NK-92 treated with Interleukin-12 subunit alpha and Interleukin-12 subunit beta, amount 100 ng/mL, for 24 hours (cell line): ENCODE results near the gene FOSL2.

ENCODE experiments used
- DNase-seq: peaks from one replicate; lab custom pipeline; 2025; lab: John Stamatoyannopoulos, UW

The FOSL2 gene

DNA sequence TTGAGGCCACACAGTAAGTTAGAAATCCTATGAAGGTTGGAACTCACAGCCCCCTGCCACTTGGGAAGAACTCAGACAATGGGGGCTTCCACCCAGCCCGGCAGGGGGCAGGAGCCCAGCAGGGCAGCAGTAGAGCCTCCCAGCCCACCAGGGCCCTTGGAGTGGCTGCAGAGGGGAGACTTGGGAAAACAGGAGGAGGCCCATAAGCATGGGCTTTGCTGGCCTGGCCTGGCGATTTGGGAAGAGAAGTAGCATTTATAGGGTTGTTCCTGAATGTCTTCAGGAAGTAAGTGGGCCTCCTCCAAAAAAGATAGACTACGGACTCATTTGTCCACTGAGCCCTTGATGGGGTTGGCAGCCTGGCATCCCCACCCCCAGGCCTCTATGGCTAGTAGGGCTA is 17.4 kb upstream of the FOSL2 start:
- DNase-seq = no peak

DNA sequence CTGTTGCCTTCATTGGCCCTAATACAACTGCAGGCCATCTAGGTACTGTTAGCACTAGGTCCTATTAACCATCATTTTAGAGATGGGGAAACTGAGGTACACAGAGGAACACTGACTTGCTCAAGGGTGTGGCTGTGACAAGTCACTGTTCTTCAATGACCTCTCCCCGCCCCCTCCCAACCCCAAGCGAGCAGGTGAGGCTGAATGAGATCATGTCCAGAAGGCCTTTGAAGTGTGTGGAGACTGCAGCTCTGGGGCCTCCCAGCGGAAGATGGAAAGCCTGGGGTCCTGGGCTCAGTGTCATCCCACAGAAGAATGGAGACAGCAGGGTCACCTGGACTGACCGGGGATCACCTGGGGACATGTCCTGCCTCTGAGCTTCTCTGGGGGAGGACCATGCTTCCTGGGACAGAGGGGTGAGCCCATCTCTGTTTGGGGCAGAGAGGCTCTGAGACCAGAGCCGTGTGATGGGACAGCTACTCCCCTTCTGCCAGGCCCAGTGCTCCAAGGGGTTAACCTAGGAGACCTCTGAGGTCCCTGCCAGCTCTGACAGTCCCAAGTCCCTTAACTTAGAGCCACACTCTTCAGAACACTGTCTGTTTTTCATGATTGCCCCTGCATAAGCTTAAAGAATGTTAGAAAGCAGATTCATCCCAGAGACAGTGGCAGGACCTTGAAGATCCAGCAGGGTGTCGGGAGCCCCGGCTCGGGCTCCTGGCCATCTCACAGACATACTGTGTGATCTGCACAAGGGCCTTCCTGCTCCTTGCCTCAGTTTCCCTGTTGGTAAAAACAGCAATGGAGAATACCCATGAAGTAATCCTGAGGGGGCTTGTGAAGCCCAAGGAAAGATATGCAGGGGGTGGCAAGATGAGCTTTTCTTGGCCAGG is 16.7 kb upstream of the FOSL2 start:
- no peak for DNase-seq

DNA sequence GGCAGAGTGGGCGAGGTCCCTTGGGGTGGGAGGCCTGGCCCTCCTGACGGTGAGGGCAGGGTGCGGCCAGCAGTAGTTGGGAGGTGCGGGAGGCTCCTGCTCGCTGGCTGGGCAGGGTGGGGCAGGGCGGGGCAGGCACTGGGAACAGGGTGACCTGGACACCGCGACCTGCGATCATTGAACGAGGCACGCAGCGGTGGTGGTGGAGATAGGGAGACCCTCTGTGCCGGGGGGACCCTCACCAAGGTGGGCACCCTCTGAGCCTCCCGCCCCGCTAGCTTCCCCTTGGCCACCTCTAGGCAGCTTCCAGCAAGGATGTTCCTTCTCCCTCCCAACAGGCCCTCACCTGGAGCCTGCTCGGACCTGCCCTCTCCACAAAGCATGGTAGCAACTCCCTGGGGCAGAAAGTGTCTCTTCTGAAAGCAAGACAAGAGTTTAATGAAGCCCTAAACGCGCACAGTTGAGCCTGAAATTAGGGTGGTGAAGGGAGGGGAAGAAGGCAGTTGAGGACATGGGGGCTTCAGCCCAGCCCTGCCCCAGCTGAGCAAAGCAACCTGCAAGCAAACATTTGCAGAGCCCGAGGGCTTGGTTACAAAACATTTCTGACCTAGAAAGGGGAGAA is 15.4 kb upstream of the FOSL2 start:
- DNase-seq = no peak

DNA sequence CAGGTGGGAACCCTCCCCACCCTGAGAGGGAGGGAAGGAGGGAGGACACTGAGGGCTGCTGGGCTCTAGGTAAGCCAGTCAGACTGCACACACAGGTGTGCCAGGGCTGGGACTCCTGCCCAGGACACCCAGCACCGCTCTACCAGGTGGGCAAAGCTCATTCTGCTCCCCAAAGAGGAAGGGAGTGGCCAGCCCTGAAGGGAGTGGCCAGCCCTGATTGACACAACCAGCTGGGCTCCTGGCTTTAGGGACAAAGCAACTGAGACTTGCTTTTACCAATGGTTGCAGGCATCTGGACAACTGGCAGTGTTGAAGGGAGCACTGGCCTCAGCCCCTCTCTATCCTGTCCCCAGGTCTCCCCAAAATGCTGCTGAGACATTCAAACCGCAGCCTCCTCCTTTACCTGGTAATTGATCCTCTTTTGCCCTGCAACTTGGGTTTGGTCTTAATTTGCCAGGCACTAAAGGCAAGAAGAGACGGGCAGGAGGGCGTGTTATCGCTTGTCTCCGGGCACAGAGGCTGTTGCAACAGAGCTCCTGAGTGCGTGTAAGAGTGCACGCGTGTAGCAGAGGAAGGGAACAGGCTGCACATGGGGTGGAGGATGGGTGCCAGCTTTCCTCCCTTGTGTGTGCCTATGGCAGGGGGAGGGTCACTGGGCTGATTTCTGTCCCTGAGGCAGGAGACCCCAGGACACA is 14.5 kb upstream of the FOSL2 start:
- no peak for DNase-seq

DNA sequence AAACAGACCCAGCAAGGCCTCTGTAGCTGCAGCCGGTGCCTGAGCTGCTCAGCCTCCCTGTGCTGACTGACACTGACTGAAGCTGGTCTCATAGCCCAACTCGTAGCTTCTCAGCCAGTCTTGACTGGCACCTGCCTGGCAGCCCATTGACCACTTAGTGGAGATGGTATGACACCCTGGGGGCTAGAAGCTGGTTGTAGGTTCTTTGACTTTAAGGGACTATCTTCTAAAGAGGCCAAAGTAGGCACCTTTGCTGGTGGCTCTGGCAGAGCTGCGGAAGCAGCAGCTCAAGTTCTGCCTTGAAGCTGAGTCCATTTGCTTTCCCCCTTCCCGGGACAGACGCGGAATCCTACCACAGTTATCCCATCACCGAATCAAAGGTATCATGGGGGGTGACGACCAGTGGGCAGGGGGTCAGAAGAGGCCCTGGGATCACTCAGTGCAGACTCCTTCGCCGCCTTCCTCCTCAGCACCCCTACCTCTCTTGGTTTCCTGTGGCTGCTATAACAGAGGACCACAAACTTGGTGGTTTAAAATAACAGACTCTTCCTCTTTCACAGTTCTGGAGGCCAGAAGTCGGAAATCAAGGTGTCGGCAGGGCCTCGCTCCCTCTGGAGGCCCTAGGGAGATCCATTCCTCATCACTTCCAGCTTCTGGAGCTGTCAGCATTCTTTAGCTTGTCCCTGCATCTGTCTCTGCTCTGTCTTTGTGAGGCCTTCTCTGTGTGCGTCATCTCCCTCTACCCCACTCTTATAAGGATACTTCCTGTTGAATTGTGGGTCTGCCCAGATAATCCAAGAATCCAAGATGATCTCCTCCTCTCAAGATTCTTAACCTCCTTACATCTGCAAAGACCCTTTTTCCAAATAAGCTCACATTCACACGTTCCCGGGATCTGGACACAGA is 13.7 kb upstream of the FOSL2 start:
- DNase-seq = no peak

DNA sequence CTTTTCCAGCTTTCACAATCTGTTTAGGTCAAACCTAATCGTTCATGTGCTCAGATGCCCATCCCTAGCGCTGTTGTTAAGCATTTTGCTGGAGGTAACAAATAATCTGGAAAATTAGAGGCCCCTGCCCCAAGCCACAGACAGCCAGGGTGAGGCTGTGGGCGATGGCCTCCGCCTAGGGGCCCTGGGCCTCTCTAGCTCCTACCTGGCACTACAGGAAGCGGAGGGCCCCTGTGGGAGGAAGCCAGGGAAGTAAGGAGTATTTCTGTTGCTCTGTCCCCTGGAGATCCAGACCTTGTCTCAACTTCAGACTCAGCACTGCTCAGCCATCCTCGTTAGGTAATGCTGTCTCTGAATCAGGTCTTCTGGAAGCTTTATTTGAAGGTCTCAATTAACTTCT is 12.4 kb upstream of the FOSL2 start:
- no peak for DNase-seq

DNA sequence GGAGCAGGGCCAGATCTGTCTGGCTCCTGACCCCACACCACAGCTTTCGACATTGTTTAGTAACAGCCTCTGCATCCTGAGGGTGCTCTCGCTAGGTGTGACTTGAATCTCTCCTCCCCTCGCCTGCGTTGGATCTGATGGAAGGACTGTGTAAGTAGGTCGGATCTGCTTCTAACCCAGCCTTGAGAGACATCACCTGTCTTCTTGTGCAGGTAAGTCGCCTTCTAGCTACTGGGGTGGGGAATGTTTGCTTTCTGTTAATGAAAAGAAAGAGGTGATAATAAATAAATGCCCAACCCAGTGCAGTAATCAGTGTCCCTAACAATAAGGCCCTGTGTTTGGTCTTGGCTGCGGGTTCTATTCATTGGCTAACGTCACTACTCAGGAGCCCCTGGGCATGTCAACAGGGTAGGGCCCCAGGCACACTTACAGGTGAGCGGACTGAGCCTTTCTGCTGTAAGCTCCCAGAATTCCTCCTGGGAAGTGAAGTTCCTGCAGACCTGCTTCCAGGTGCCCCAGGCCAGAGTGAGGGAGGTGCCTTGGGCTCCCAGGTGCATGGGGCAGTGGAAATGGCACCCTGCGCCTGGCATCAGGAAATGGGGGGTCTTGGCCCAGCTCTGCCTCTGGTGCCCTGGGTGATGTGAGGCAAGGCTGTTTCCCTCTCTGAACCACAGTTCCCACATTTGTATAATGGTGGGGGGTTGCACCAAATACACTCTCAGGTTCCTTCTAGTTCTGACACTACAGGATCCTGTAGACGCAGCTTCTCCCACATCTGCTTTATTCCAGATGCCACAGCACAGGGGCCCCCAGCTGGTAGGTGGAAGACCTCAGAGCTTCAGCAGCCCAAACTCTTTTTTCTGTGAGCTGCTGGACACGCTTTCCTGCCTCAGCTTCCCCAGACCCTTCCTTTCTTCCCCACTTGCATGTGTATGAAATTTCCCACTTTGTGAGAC is 11.2 kb upstream of the FOSL2 start:
- DNase-seq = no peak

DNA sequence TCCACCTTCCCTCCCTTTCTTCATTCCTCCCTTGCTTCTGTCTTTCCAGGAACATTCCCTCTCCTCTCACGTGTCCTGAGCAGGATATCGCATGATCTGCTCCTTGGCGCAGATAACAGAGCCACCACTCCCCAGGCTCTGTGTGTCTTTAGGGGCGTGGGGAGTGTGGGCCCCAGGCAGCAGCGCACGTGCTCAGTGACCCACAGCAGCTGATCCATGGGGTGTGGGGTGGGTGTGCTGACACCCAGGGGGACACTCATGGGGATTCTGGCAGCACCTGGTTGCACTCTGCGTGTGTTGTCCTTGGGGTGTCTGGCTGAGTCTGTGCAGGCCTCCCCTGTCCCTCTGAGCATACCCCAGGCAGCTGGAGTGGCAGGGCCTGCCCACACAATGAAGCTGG is 9.9 kb upstream of the FOSL2 start:
- DNase-seq = no peak

DNA sequence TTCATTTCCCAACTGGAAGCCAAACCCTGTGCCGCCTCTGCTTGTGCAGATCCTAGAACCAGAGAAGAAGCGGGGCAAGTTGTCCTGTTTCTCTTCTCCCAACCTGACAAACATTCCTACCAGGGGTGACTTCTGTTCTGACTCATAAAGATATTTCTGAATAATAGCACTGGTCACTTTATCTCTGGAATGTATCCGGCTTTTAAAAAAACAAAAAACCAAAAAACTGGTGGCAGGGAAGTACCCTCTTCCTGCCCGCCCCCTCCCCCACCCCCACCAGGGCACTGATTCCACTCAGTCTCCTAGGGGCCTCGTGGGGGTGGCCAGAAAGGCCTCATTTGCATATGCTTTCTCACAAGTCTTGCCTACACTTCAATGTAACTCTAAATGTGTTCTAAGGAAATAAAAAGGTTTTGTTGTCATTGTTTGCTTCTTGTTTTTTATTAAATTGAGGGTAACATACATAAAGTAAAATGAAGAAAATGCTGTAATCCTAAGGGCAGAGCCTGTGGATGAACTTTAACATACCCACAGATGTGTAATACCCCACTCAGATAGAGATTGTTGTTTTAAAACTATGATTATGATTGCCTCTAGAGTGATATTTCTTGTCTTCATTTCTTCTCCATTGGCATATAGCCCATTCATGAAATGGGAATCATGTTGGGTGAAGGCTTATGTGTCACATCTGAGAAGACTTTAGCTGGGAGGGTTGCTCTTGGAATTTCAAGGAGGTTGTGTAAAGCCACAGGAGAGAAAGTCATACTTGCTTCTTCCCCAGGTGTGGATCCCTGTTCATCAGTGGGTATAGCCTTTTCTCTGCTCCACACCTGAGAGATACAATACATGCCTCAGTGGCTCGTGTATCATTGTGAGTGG is 5.3 kb upstream of the FOSL2 start:
- DNase-seq = no peak

DNA sequence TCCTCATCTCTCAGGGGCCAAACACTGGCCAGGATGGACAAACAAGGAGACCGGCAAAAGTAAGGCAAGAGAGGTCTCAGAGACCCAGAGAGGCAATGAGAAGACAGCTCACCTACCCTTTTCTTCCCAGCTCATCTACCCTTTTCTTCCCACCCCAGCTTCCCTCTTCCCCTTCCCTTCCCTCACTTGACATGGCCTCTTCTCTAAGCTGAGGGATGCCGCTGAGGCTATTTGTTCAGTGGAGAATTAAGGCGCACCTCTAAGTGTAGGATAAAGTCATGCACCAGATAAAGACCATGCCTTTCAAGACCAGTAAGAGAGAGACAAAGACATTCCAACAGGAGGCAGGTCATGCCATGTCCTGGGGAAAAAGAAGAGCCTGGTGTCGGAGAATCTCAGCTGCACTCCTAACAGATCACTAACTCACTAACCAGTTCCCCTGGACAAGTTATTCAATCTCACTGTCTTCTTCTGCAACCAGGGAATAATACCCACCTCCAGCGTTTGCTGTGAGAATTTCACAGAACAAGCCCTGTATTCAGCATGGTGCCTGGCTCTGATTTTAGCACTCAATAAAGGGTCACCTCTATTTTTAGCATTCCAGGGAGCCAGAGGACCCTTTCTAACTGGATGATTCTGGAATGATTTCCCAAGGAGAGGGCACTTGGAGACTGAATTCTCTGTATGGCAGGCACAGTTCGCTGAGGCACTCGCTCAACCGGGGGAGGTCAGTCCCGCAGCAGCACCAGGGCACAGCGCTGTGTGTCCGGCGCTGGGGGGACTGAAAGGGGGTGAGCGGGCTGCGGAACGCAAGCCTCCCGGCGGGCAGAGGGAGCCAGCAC is 3.0 kb upstream of the FOSL2 start:
- DNase-seq = no peak

DNA sequence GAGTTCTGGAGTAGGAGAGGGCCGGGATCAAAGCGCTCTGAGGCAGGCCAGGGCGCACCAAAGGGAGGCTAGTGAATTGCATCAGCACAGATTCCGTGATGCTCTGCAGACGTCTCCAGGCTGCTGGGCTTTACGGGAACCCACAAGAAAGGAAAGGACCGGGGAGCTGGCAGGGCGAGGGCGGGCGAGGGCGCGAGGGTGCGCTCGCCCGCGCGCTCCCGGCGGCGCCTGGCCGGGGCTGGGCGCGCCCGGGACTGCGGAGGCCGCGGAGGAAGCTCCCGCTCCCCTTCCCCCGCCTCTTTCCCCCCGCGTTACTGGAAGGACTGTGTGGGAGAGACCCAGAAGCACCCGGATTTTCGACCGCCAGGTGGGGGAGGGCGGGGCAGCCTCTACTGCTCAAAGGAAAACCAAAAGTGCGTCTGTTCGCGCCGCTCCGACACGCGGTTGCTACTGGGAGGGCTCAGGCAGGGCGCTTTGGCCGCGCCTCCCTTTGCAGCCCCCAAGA is 2.4 kb upstream of the FOSL2 start:
- DNase-seq = peak; percentile 82

DNA sequence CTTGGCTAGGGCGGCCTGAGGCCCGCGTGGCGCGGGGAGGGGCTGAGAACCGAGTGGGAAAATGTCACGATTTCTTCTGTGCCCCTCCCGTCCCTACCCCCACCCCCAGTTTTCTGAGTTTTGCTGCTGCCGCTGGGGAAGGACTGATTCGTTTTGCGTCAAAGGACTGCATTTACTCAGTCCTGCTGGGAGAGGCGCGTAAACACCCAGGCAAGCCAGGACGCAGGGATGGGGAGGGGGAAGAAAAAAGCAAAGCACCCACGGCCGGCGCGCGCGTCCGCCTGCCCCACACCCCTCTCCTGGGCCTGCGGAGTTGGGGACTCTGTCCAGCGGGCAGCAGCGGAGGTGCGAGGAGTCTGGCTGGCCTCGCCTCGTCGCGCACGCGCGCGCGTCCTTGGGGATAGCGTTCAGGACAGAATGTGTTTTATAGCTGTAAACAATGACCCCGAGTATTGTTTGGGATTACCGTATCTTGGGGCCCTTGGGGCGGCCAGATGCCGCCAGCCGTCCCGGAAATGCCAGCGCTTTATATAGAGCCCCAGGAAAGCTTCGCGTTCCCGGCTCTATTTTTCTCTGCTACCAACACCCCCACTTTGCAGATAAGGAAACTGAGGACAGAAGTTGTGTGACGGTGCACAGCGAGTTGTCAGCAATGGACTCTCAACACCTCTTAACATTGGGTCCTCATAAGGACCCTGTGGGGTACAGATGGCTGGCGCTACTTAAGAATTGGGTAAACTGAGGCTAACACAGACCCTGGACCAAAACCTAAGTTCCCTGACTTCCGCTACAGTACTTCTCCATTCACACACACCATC is 1.7 kb upstream of the FOSL2 start:
- DNase-seq = peak; percentile 54

DNA sequence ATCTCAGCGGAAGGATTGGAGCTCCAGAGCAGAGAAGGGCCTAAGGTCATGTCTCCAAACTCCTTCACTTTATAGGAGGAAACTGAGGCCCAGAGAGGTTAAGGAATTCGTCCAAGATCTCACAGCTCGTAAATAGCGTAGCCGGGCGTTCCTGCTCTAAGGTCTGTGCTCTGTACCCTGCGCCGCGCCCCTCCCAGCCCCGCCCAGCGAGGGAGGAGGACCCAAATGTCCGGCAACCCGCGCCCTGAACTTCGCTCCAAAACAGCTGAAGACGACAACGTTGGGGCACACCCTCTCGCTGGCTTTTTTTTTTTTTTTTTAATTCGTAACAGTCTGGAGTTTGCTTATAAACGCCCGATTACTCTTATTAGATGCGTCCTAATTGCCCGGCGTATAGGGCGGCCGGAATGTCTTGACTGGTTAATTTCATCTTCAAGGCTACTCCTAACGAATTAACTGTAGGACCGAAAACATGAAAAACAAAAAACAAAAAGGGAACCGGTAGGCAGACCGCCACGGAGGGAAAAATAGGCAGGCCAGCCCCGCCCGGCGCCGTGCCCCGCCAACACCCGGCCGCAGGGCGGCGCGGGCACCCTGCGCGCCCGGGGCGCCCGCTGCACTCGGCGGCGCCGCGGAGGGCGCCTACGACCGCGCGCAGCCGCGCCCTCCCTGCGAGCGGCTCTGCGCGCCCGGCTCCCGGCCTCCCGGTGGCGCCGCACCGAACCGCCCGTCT is 928 bp upstream of the FOSL2 start:
- peak; percentile 81 for DNase-seq

DNA sequence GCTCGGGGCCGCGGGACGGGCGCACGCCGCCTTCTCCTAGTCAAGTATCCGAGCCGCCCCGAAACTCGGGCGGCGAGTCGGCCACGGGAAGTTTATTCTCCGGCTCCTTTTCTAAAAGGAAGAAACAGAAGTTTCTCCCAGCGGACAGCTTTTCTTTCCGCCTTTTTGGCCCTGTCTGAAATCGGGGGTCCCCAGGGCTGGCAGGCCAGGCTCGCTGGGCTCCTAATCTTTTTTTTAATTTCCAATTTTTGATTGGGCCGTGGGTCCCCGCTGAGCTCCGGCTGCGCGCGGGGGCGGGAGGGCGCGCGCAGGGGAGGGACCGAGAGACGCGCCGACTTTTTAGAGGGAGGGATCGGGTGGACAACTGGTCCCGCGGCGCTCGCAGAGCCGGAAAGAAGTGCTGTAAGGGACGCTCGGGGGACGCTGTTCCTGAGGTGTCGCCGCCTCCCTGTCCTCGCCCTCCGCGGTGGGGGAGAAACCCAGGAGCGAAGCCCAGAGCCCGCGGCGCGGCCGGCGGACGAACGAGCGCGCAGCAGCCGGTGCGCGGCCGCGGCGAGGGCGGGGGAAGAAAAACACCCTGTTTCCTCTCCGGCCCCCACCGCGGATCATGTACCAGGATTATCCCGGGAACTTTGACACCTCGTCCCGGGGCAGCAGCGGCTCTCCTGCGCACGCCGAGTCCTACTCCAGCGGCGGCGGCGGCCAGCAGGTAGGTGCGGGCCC is 617 bp downstream of the FOSL2 start:
- peak; percentile 31 for DNase-seq

DNA sequence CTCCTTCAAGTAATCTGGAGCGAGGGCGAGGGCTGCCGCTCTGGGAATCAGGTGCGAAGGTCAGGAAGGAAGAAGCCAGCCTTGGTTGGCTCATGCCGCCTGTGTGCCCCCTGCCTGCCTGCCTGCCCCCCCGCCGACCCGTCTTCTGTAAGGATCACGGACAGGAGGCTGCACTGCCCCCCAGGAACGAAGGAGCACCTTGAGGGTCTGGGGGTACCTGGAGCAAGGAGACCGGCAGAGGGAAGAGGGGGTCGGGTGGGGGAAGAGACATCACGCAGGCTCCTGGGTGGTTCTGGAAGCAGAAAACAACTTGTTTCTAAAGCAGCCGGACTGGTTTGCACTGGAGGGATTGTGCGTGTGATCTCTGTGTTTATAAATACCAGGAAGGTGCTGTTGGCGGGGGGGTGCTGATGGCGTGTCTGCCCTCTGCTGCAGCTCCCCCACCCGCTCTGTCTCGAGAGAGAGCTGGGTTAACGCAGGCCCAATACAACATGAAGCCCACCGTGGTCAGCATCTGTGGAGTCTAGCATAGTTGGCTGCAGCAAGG is 1.7 kb downstream of the FOSL2 start:
- no peak for DNase-seq

DNA sequence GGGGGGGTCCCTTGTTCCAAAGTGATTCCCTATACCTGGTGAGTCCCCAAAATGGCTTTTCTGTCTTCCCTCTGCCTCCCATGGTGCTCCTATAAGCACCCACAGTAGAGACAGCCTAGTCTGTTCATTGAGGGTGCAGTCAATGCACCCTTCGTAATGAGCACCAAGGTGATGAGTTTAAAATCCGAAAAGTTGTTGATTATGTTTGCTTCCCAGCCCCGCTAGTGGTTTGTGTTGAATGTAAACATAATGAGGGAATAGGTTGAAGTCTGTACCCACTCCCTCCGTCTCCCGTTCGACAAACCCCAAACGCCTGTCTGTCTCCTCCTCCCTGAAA is 2.3 kb downstream of the FOSL2 start:
- no peak for DNase-seq
